HG03159 (cell line): ENCODE results near the gene SPDYE11.
"Not testable (repeated sequence)": the region's sequence is repeated elsewhere in the genome, so short reads cannot be mapped to it uniquely, and the experiment has no call there.

ENCODE experiments used
- ATAC-seq: cut with Tn5 transposase; IDR thresholded peaks from one replicate; pipeline ENCODE4 v1.9.1; 2021; ENCODE audit warnings: mild to moderate bottlenecking, moderate library complexity; ENCODE audit not compliant: unreplicated experiment

The SPDYE11 gene

DNA sequence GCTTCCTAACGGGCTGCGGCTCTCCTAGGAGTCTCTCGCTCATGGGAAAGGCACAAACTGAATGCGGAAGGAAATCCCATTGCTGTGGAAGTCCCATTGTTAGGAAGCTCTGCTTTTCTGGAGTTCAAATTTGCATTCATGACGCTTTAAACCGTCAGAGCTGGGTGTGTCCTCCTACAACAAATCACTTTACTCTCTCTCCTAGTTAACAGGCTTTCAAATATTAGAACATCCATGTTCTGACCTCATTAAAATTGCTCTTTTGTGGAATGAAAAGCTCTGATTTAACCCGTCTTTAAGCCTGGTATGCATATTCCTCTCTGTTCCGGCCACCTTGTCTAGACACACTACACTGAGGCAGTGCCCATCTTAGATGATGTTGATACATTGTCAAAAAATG, at the start of gene SPDYE11:
TSS of gene SPDYE11 (minus strand) at position 101 of the 400 bp plus-strand sequence. CDS start 1,800 bp downstream, outside the sequence.
- ATAC-seq, result not testable (repeated sequence)

DNA sequence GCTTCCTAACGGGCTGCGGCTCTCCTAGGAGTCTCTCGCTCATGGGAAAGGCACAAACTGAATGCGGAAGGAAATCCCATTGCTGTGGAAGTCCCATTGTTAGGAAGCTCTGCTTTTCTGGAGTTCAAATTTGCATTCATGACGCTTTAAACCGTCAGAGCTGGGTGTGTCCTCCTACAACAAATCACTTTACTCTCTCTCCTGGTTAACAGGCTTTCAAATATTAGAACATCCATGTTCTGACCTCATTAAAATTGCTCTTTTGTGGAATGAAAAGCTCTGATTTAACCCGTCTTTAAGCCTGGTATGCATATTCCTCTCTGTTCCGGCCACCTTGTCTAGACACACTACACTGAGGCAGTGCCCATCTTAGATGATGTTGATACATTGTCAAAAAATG, 28.2 kb upstream of the SPDYE11 start, which contains the start of gene SPDYE9:
TSS of gene SPDYE9 (minus strand) at position 101 of the 400 bp plus-strand sequence. CDS start 1,800 bp downstream, outside the sequence.
- ATAC-seq, result not testable (repeated sequence)

DNA sequence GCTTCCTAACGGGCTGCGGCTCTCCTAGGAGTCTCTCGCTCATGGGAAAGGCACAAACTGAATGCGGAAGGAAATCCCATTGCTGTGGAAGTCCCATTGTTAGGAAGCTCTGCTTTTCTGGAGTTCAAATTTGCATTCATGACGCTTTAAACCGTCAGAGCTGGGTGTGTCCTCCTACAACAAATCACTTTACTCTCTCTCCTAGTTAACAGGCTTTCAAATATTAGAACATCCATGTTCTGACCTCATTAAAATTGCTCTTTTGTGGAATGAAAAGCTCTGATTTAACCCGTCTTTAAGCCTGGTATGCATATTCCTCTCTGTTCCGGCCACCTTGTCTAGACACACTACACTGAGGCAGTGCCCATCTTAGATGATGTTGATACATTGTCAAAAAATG, 28.0 kb downstream of the SPDYE11 start, which contains the start of gene SPDYE8:
TSS of gene SPDYE8 (minus strand) at position 101 of the 400 bp plus-strand sequence. CDS start 1,800 bp downstream, outside the sequence.
- ATAC-seq, result not testable (repeated sequence)

GRCh38 chr7:73006491-73006890, 51.2 kb downstream of the SPDYE11 start:
- not testable (repeated sequence) for ATAC-seq

- ATAC-seq, result peak; percentile 88
Observed at GRCh38 chr7:73005693-73006447, 51.8 kb downstream of the SPDYE11 start.

DNA sequence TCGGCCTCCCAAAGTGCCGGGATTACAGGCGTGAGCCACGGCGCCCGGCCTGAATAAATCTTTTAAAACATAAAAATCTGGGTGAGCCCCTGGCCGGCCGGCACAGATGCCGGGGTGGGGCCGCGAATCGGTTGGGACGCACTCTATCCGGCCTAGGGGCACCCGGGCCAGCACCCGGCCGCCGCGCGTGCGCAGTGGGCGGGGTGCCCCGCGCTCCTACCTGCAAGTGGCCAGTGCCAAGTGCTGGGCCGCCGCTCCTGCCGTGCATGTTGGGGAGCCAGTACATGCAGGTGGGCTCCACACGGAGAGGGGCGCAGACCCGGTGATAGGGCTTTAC, 52.4 kb downstream of the SPDYE11 start:
- ATAC-seq, result peak; percentile 76

GRCh38 chr7:72997887-72998468, 59.7 kb downstream of the SPDYE11 start:
- ATAC-seq, result not testable (repeated sequence)
